HCEC 1CT (cell line): ENCODE results near the gene KASH5.

ENCODE experiments used
- DNase-seq: peaks from one replicate; pipeline ENCODE4 v3.0.0-alpha.2; 2017

Gene KASH5

GRCh38 chr19:49423071-49423984, 35.3 kb downstream of the KASH5 start, which contains the start of gene PTH2:
PTH2 (minus strand) TSS chr19:49423441; CDS start chr19:49423339, 102 bp downstream.
- DNase-seq, result no peak

- no peak for DNase-seq
Observed at GRCh38 chr19:49423985-49424303, 35.9 kb downstream of the KASH5 start.

GRCh38 chr19:49425178-49425577, 37.1 kb downstream of the KASH5 start, which contains the start of gene GFY:
GFY (plus strand) TSS chr19:49425388; CDS start chr19:49426431, 1,043 bp downstream.
- DNase-seq, result no peak

GRCh38 chr19:49425922-49426592, 38.0 kb downstream of the KASH5 start:
- no peak for DNase-seq

- no peak for DNase-seq
Observed at GRCh38 chr19:49427339-49427738, 39.3 kb downstream of the KASH5 start.

- DNase-seq, result no peak
Observed at GRCh38 chr19:49427855-49428546, 40.0 kb downstream of the KASH5 start.

GRCh38 chr19:49428547-49429451, 40.8 kb downstream of the KASH5 start:
- no peak for DNase-seq

GRCh38 chr19:49430172-49430677, 42.2 kb downstream of the KASH5 start:
- no peak for DNase-seq

GRCh38 chr19:49430678-49431329, 42.8 kb downstream of the KASH5 start:
- DNase-seq, result no peak

- DNase-seq, result no peak
Observed at GRCh38 chr19:49431330-49431749, 43.3 kb downstream of the KASH5 start.

GRCh38 chr19:49432141-49433073, 44.4 kb downstream of the KASH5 start:
- DNase-seq, result no peak

GRCh38 chr19:49433240-49433901, 45.3 kb downstream of the KASH5 start:
- DNase-seq, result no peak

- DNase-seq, result no peak
Observed at GRCh38 chr19:49434907-49435583, 47.0 kb downstream of the KASH5 start.

- DNase-seq, result no peak
Observed at GRCh38 chr19:49435670-49436069, 47.6 kb downstream of the KASH5 start.

GRCh38 chr19:49436381-49437017, 48.5 kb downstream of the KASH5 start:
- DNase-seq, result no peak

GRCh38 chr19:49437231-49437630, 49.2 kb downstream of the KASH5 start:
- DNase-seq, result no peak

GRCh38 chr19:49438261-49438660, 50.2 kb downstream of the KASH5 start:
- no peak for DNase-seq

GRCh38 chr19:49439836-49440235, 51.8 kb downstream of the KASH5 start:
- DNase-seq, result no peak
